ENCODE results near the gene NDUFS5.
"Not testable (repeated sequence)": the region's sequence is repeated elsewhere in the genome, so short reads cannot be mapped to it uniquely, and the experiment has no call there.

The NDUFS5 gene

DNA sequence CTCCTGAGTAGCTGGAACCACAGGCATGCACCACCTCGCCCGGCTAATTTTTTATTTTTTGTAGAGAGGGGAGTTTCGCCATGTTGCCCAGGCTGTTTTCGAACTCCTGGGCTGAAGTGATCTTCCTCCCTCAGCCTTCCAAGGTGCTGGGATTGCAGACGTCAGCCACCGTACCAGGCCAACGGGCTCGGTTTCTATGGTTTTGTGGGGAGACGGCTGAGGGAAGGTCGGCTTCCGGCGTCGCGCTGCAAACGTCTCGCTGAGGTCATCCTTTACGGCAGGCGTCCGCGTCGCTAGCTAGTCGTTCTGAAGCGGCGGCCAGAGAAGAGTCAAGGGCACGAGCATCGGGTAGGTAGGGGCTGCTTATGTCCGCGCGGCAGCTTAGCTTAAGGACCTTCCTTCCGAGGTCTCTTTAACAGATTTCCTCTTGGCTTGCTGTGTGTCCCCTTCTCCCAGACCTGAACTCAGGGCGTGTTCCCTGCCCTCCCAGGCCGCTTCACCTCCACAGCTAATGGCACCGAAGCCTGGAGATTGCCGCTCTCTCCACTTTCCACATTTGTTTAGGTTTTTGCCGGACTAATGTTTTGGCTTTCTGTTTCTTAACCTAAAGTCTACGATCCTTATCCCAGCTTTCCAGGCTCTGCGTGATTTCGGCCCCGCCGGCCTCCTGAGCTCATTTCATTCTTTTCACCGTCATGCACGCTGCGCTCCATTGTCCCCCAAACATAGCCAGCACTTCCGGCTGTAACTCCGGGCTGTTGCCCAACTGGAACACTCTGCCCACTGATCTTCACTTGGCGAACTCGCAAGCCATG lies at the start of gene NDUFS5:
TSS of gene NDUFS5 (plus strand) at position 300 of the 815 bp plus-strand sequence. CDS start 2,375 bp downstream, outside the sequence.
- peak; percentile 95 for DNase-seq (ENCODE audit: low spot score)

DNA sequence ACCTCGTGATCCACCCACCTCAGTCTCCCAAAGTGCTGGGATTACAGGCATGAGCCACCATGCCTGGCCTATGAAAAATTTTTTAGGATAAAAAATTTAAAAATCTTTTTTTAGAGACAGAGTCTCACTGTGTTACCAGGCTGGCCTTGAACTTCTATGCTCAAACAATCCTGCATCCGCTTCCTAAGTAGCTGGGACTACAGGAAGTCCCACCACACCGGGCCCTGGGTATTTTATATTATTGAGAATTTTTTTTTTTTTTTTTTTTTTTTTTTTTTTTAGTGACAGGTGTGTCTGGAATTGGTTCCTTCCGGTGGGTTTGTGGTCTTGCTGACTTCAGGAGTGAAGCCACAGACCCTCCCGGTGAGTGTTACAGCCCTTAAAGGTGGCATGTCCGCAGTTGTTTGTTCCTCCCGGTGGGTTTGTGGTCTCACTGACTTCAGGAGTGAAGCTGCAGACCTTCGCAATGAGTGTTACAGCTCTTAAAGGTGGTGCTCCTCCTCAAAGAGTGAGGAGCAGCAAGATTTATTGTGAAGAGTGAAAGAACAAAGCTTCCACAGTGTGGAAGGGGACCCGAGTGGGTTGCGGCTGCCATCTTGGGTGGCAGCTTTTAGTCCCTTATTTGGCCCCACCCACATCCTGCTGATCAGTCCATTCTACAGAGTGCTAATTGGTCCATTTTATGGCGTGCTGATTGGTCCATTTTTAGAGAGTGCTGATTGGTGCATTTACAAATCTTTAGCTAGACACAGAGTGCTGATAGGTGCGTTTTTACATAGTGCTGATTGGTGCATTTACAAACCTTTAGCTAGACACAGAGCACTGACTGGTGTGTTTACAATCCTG lies 48.5 kb upstream of the NDUFS5 start:
- not testable (repeated sequence) for DNase-seq (ENCODE audit: low spot score)

DNA sequence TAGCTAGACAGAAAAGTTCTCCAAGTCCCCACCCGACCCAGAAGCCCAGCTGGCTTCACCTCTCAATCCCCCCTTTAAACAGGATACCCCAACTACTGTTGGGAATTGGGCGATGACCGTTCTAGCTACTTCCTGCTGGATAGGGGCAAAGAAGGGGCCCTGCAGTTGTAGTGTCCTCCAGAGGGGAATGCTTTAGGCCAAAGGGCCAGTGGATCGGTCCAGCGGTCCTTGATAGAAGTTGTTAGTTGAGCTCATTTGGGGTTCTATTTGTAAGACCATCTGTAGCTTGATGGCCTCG lies 48.0 kb upstream of the NDUFS5 start:
- DNase-seq (ENCODE audit: low spot score), result not testable (repeated sequence)

DNA sequence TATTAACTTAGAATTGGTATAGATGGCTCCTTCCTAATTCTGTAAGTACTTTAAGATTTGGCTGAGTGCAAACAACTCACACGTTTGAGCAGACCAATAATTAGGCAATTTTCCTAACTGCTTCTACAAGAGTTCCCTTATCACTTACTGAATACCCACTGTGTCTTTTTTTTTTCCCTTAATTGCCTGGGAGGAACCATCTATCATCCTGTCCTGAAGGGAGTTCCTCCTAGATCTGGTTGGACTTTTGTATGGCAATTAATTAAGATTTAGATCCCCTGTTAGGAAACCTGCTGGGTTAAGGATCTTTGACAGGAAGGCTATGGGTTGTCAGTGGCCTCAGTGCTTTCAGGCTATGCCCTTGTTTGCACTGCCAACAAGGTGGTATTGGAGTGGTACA lies 46.8 kb upstream of the NDUFS5 start:
- not testable (repeated sequence) for DNase-seq (ENCODE audit: low spot score)

DNA sequence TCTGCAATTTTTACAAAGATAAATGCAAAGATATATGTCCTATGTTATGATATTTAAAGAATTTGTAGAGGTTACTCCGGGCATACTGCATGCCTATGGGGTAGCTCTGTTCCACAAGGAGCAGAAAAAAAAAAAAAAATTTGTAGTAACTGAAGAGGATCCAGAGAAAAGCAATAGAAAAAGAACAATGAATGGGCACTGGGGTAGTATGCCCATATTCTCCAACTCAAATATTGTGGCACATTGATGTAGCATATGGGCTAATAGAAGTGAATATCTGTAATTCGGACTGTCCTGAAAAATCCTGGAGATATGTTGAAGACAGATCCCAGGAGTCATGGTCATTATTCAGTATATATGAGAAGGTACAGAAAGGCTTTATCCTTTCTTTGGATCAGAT lies 36.2 kb upstream of the NDUFS5 start:
- no peak for DNase-seq (ENCODE audit: low spot score)

DNA sequence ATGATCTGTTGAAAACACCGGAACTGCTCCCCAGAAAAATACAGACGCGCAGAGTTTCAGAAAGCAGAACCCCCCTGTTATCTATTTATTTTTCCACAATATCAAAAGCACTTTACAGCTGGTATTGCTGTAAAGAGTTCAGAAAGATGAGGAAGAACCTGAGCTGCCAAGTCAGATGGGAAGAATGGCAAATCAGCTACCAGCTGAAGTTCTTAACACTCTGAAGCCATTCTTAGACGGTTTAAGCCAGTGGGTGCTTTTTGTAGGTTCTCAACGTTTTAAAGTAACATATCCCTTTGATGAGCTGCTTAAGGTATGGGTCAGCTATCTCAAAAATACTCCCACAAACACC lies 35.8 kb upstream of the NDUFS5 start:
- no peak for DNase-seq (ENCODE audit: low spot score)

DNA sequence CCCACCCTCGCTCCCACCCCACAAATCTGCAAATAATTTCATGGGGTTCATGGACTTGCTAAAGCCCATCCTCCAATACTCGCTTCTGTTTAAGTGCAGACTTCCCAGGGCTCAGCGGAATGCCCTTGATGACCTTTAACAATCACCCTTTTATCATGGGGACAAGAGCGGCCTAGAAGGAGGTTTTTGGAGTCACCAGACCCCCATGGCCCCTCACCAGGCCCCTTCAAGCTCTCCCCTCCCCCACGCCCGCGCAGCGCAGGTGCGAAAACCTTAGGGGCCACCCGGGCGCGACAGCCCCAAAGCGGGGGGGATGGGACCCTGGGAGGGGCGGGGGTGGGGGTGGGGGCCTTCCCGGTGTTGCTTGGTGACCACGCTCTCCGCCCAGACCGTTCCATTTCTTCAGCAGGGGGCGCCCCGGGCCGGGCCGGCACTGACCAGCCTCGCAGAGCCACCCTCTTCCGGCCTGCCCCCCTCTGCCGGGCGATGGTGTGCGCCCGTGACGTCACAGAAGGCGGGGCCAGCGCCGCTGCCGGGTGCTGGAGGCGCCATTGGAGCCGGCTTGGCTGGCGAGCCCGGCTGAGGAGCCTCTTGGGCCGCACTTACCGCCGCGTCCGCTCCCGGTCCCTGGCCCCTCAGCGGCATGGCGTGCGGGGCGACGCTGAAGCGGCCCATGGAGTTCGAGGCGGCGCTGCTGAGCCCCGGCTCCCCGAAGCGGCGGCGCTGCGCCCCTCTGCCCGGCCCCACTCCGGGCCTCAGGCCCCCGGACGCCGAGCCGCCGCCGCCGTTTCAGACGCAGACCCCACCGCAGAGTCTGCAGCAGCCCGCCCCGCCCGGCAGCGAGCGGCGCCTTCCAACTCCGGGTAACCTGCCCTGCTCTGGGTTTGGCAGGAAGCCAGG lies 35.2 kb upstream of the NDUFS5 start, which contains the start of gene AKIRIN1:
TSS of gene AKIRIN1 (plus strand) at position 539 of the 900 bp plus-strand sequence. CDS start at position 644, 105 bp downstream.
- DNase-seq (ENCODE audit: low spot score), result peak; percentile 95

DNA sequence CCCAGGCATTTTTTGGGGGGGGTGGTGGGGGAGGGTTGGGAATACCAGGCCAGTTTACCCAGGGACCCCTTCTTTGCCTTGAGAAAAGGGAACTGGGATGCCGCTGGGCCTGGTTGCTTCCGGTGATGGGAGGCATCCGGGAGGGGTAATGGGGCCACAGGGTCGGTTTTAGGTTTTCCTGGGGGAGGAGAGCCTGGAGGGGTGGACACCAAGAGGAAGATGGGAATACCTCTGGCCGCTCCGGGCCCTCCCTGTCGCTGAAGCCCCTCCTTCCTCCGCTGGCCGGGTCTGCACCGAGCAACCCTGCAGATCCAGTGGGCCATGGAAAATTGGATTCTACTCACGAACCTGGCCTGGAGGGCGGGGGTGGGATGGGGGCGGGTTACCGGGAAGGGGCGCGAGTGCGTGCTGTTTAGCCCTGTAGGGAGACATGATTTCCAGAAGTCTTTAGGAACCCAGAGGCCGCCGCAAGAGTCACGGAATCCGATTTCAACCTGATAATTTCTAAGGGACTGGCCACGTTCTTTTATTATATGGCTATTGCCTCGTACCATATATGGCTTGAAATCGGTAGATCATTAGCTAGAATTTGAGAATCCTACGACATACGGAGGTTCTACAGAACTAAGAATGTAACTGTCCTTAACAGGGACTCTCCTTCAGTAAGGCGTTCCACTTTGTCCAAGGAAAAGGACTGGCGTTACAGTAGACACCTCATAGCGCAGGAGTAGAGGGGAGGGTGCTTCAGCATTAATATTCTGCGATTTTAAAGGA lies 34.3 kb upstream of the NDUFS5 start:
- peak; percentile 54 for DNase-seq (ENCODE audit: low spot score)

DNA sequence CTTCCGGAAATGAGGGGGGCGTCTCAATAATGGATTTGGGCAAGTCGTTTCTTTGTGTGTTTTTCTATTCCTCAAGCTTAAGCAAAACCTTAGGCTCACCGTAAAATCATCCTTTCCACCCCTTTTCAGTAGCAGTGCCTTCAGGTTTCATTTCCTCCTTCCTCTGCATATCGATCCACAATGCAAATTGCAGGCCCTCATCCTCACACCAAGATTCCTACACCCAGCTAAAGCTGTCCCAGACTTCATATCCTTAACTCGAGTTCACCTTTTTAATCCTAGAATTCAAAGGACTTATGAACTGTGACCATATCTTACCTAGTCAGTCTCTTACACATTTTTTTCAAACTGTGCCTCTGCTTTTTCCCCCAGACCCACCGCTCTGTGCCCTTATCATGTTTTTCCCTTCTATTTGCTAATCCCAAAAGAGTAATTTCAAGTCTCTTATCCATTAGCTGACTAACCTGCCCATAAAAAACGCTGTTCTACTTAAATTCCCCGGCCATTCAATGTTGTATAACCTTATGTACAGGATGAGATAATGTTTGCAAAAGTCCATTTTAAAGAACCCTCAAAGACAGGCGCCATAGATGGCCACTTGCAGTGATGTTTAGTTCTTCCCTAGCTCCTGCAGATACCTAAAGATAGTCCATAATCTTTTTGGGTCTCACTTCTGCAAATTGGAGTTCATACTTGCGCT lies 33.6 kb upstream of the NDUFS5 start:
- DNase-seq (ENCODE audit: low spot score), result no peak

DNA sequence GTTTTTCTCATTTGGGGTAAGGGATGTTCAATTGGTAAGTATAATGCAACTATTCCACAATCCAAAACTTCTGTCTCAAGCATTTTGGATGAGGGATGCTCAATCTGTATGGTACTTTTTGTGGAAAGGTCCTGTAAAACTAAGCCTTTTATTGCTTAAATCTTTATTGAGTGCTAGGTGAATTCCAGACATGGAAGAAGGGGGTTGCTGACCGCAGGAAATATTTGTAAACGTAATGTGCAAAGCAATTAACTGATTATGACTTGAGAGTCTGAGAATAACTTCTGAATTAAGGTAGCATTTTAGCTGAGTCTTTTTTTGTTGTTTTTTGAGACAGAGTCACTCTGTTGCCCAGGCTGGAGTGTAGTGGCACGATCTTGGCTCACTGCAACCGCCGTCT lies 32.0 kb upstream of the NDUFS5 start:
- no peak for DNase-seq (ENCODE audit: low spot score)

DNA sequence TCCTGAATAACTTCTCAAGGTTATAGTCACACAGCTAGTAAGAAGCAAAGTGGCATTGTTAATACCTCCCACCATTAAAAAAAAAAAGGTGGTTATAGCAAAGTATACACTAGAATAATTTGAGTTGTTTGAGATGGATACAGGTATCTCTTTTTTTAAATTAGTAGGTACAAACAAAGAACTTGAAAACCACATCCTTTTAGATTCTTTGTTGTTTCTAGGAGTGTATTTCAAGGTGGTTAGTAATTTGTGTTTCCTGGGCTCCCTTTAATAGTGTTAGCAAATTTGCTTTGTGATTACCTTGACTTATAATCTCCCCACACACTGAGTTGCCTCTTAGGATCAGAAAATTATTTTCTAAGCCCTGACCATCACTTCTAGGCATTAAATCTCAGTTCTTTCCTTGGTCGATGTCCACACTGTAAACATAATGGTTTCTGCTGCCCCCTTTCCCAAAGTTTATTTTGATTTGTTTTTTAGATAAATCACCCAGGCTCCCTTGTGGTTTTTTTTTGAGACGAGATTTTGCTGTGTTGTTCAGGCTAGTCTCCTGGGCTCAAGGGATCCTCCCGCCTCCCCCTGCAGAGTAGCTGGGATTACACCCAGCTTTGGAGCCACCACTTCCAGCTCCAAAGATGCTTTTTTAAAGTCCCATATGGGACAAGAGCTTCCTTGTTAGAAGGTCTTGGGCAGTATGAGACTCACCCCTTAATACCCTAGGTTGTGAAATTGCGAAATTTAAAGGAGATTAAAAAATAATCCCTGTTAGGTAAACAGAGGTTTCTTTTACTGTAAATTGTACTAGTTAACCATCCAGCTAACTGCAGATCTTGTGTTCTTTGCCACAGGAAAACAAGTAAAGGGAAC lies 28.9 kb upstream of the NDUFS5 start:
- no peak for DNase-seq (ENCODE audit: low spot score)

DNA sequence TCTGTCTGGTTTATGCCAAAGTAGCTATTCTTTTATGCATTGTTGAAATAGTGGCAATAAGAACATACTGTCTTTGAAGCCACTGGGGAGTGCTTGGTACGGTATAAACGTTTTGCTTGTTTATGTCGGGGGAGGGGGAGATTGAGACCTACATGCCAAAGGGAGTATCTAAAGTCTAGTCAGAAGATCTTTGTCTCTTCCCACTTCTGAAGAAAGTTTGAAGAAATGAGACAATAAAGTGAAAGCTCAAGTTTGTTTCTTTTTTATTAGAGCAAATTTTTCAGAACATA lies 28.3 kb upstream of the NDUFS5 start:
- DNase-seq (ENCODE audit: low spot score), result no peak

DNA sequence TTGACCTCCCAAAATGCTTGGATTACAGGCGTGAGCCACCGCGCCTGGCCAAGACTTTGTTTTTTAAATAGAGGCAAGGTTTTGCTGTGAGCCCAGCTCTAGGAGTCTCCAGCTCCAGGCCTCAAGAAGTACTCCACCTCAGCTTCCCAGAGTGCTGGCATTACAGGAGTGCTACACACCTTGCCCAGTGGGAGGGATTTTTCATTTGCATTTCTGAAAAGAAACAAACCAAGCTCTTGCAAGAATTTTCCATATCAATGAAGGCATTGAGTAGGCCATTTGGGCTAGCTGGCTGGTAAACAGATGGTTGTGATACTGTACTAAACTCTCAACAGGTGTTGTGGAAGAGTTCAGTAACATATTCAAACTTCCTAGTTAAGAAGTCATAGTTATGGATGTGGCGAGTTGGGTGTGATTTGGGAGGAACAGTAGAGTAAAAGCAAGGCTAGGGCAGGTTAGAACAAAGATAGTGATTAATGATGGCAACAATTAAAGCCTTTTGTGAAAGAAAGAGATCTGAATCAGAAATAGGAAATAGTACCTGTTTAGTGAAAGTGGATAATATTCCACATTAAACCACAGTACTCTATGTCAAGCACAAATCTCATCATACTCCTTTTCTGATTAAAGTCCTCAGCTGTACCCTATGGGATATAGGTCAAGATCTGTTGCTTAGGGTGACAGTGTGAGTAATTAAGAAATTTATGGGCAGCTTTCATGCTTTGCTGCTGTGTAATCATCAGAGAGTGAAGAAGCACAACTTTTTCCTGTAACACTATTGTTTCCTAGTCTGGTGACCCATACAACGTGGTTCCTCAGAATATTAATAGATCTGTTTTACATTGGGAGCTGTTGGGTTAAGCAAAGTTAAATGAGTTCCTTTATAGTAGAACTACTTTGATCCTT lies 24.4 kb upstream of the NDUFS5 start:
- no peak for DNase-seq (ENCODE audit: low spot score)

DNA sequence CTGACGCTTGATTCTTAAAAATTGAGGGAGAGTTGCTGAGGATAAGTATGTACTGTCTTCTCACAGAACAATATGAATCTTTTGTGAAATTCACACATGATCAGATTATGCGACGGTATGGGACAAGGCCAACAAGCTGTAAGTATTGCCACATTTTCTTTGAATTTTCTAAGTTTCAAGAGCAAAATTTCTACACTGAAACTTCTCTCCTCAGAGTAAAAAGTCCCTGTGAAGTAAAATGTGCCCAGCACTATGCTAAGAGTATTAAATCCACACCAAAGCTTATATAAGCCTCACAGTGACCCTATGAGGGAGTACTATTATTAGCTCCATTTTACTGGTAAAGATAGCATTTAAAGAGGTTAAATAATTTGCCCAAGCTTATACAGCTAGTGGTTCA lies 22.9 kb upstream of the NDUFS5 start:
- DNase-seq (ENCODE audit: low spot score), result no peak

DNA sequence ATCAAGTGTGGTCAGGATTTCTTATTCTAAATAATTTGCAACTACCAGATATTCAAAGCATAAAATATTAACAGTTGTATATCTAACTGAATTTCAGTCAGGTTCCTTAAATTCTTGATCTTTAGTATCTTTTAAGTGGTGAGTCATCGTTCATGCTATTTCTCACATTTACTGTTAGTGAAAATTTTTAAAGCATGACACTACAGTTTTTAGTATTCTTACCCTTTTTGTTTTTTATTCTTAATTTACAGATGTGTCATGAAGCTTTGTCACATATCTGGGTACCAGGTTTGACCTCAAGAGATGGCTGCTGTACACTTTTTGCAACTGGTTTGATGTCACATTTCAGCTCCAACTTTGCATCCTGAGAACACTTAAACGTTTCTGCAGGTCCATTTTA lies 22.4 kb upstream of the NDUFS5 start:
- peak; percentile 32 for DNase-seq (ENCODE audit: low spot score)

DNA sequence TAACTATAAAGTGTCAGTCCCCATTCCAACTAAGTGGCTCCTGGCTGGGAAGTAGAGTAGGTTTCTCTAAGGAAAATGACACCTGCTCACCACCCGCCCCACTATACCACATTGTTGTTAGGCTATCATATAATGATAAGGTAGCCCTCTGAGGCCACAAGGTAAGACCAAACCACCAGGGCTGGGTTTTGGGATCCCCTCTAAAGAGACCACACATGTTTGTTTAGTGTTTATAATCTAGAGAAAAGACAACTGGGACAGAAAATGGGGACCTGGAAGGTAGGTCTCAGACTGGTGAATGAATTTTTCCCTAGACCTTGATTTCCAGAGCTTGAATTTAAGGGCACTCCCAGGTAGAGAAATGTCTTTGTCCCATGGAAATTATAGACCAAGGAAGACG lies 19.9 kb upstream of the NDUFS5 start:
- DNase-seq (ENCODE audit: low spot score), result no peak

DNA sequence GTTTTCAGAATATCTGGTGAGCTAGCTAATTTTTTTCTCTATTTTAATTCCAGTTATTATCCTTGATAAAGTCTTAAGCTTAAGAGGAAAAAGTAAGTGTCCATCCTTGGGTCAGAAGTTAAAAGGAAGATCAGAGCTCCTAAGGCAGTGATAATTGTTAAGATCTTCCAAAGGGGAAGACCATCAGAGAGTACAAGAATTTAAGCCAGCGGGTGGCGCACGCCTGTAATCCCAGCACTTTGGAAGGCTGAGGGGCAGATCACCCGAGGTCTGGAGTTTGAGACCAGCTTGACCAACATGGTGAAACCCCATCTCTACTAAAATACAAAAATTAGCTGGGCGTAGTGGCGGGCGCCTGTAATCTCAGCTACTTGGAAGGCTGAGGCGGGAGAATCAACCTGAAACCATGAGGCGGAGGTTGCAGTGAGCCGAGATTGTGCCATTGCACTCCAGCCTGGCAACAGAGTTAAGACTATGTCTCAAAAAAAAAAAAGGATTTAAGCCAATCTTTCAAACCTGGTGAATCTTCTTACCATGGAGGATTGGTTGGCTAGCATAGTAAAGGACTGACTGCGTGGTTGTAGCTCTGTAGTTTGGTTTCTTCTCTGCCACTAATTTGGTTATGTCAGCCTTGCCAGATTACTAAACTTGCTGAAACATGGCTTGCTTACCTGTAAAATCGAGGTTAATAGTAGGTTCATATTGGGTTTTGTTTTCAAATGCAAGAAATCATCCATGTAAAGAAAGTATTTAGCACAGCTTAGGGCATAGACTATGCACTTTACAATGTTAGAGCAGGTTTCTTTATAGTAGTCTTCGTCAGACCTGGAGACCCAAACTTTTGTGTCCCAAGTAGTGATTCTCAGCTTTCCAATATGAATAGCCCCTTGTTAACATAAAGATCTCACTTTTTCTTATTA lies 19.2 kb upstream of the NDUFS5 start:
- DNase-seq (ENCODE audit: low spot score), result no peak

DNA sequence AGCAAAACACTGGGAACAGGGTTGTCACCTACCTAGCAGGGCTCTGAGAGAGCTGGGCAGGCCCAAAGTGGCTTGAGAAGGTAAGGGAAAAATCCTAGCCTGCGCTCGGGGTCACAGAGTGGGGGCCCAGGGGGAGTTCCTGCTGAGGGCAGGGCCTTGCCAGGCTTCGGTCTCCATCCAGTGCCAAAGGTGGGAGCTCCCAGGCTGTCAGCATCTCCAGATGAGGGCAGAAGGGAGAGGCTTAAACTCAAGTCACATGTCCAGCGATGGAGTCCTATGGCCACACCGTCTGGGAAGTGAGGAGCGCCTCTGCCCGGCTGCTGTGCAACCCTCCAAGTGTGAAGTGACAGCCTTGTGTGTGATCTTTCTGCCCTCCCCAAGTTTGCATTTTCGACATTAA lies 11.2 kb upstream of the NDUFS5 start:
- DNase-seq (ENCODE audit: low spot score), result not testable (repeated sequence)
